GM18511 (cell line): ENCODE measurements around the gene SACM1L.
"Not testable (repeated sequence)": the region's sequence is repeated elsewhere in the genome, so short reads cannot be mapped to it uniquely, and the experiment has no call there.

ENCODE experiments used
- ATAC-seq: cut with Tn5 transposase; IDR thresholded peaks from one replicate; pipeline ENCODE4 v1.9.1; 2021; ENCODE audit warnings: mild to moderate bottlenecking, moderate library complexity; ENCODE audit not compliant: unreplicated experiment

Gene SACM1L

DNA sequence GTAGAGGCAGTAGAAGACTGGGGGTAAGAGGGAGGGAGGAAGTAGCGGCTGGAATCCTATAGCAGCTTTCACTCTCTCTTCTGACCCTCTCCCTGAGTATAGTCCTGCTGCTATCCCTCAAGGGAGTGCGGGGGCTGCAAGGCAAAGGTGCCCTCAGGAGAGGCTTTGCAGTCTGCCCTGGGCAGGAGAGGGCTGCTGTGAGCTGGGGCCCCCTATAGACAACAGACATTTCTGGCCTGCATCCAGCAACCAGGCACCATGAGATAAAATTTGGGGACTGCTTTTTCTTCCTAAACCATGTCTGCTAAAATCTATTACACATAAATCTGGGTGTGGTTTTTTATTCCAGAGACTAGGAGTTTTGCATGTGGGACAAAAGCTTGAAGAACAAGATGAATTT, 48.0 kb downstream of the SACM1L start:
- ATAC-seq, result no peak

DNA sequence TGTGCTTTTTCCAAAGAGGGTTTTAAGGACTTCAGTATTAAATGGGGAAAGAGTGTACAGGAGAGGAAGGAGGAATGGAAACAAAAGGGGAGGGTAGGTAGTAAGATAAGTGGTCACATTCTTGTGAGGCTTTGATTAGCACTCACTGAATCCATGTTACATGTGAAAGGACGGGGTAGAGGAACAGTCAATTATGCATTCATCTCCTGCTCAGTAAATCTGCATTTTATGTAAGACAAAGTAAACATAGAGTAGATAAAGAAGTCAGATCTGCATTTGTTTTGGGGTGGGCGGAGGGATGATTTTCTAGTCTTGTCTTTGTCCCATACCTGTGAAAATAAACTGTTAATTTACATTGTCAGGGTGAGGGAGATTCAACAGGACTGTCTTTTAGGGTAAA, 50.8 kb downstream of the SACM1L start:
- ATAC-seq, result no peak

GRCh38 chr3:45741247-45741646, 52.1 kb downstream of the SACM1L start:
- no peak for ATAC-seq

GRCh38 chr3:45741742-45742460, 52.7 kb downstream of the SACM1L start:
- no peak for ATAC-seq

GRCh38 chr3:45742461-45743089, 53.4 kb downstream of the SACM1L start:
- no peak for ATAC-seq

DNA sequence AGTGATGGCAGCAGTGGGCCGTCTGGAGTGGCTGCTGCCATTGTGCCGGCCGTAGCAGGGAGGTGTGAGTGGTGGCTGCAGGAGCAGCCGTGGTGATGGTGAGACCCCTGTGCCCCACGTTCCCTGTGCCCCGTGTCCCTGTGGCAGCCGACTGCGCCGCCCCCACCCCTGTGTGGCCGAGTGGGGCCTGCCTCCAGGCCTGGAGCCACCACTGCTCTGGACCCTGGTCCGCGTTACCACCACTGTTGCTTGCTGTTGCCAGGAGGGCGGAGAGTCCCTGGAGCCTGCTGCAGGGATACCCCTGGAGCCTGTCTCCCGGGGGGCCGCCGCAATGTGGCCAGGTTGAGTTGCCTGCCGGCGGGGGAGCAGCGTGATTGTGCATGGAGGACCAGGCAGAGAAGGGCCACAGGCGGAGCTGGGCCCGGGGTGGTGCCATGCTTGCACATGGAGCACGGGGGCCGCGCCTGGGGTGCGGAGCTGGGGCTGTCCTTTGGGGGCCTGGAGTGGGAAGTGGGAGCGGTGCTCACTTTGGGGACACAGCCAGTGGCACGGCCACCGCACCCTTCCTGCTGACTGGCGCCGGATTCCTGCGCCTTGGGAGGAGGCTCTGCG, 57.1 kb downstream of the SACM1L start:
- no peak for ATAC-seq

DNA sequence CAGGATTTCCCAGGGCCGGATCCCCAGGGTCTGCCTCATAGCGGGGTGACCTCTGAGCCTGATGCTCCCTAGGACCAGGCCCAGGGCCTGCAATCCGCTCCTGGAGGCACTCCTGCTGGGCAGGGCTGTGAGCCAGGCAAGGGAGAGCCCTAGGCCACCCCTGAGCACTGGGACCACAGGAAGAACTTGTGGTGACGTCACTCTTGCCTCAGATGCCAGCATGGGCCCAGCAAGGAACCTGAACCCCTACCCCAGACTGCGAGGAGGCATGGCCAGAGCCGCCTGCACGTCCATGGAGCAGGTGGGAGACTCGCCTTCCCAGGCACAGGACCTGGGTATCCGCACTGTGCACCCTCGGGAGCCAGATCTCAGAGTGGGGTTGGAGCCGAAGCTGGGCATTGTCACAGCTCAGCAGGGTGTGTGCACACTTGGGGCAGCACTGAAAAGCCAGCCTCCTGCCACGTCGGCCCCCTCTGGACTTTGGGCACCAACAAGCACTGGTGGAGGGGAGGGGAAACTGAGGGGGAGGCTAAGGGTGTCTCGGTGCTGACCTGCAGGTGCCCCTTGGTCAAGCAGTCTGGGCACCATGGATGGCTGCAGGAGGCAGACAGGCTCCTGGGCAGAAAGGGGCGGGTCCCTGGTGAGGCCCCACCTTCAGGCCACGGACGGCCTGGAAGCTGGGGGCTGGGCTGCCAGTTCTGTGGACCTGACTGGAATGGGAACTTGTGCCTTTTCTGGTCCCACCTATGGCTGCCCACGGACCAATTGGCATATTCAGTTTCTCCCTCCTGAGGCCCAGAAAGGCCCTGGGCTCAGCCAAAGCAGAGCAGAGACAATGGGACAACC, 57.8 kb downstream of the SACM1L start:
- ATAC-seq, result no peak

- ATAC-seq, result no peak
These were observed 58.9 kb downstream of the SACM1L start for GRCh38 chr3:45748068-45748467.

GRCh38 chr3:45749036-45749600, 59.9 kb downstream of the SACM1L start:
- not testable (repeated sequence) for ATAC-seq

DNA sequence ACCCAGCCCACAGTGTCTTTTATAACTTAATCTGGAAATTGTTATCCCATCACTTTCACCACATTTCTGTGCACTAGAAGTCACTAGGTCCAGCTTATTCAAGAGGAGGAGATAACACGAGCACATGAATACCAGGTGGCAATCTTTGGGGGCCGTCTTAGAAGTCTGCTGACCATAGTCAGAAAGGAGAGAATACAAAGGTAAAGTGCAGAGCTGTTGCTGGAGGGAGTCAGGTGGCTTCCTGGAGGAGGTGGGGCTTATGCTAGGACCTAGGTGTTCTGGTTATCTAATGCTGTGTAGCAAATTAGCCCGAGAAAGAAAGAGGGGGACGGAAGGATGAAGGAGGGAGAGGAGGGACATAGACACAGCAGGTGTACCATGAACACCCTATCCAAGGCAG, 60.7 kb downstream of the SACM1L start:
- ATAC-seq, result no peak

GRCh38 chr3:45751537-45752242, 62.5 kb downstream of the SACM1L start:
- ATAC-seq, result no peak

GRCh38 chr3:45753095-45753494, 63.9 kb downstream of the SACM1L start:
- no peak for ATAC-seq

DNA sequence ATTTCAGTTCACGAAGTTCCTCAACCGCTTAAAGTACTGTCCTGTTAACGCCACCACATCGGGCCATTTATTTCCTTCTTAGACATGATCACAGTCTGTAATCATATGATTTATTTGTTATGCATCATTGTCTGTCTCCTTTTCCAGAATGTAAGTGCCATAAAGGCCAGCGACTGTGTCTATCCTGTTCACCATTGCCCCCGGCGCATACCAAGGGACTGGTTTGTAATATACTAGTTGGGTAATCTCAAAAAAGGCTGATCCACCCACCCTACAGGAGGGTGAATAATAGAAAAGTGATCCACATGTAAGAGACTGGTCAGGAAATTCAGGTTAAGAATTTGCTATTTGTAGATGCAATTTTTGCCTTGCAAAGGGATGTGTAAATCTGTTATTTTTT, 65.3 kb downstream of the SACM1L start:
- no peak for ATAC-seq

DNA sequence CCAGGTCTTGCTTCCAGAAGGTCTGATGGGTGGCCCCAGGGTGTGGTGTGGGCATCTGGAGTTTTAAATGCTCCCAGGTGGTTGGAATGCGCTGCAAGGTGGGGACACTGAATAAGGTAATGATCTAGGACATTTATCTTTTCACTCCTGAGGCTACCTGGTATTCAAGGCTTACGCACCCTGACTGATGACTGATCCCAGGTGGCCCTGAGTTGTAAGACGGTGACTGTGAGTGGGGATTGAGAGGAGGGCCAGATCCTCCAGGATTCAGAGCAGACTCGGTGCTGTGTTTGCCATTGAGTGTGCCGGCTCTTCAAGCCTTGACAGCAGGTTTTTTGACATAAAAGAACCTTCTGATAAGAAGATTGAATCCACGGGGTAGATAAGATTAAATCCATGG, 66.9 kb downstream of the SACM1L start:
- ATAC-seq, result no peak

DNA sequence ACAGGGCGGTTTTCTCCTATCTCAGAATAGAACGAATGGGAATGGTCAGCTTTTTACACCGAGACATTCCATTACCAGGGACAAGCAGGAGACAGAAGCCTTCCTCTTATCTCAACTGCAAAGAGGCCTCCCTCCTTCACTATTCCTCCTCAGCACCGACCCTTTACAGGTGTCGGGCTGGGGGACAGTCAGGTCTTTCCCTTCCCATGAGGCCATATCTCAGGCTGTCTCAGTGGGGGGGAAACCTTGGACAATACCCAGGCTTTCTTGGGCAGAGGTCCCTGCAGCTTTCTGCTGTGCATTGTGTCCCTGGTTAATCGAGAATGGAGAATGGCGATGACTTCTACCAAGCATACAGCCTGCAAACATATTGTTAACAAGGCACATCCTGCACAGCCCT, 67.9 kb downstream of the SACM1L start:
- not testable (repeated sequence) for ATAC-seq

GRCh38 chr3:45758871-45759270, 69.7 kb downstream of the SACM1L start:
- ATAC-seq, result no peak

DNA sequence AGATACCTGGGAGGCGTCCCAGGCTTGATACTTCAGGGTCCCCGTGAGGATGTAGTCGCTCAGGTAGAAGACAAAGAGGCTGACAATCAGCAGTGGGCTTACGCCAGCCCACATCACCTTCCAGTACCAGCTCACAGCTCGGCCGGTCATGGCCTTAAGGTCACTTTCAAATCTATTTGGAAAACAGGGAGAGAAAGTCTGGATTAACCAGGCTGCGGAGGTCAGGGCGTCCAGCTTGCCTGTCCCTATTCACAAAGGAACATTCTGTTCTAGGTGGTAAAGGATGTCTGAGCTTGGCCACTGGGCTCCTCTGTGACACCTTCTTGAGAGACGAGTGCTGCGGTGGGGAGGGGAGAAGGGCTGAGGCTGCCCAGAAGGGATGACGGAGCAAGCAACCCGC, 70.7 kb downstream of the SACM1L start:
- no peak for ATAC-seq

DNA sequence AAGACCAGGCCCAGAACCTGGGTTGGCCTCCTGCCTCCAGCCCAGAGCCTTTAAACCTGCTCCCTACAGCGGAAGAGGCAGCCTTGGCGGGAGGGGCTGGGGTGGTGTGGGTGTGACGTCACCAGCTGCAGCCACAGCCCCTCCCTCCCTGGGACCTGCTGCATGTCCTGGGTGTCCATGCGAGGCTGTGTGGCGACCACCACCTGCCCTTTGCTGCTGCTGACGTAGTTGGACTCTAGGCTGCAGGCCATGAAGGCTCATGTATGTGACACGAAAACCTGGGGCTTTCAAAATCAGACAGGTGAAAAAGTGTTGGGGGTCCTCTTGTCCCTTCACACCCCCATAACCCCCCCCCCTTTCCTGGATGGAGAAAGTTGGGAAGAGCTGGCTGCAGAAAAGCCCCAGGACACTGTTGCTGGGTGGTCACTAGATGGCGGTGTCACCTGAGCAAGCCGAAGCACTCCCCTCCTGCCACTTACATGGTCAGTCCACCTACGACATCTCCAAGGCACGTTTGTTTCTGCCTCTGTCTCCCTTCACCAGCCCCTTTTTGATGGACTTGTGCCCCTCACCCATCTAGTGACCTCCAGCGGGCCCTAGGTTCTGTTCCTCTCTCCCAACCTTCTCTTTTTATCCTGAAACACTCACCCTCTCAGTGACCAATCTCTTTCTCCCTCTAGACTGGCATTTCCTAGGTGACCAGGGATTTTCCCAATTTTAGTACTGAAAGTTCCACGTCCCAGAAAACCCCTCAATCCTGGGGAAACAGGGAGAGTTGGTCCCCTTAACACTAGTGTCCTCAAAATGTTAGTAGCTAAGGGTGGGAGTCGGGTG, 71.9 kb downstream of the SACM1L start:
- ATAC-seq, result no peak

GRCh38 chr3:45761831-45762230, 72.6 kb downstream of the SACM1L start:
- ATAC-seq, result no peak
